ENCODE results near the gene SV2B.
"Not testable (repeated sequence)": the region's sequence is repeated elsewhere in the genome, so short reads cannot be mapped to it uniquely, and the experiment has no call there.

The SV2B gene

GRCh38 chr15:91075739-91076138, 24.3 kb upstream of the SV2B start:
- TF ChIP-seq CTCF (conservative IDR thresholded peaks at IDR 0.05) (no peak), ZFX (IDR thresholded peaks at IDR 0.05) (no peak)
- no peak overlapping the region for H3K27ac ChIP-seq

- TF ChIP-seq CTCF (conservative IDR thresholded peaks at IDR 0.05), result no peak
- no peak for TF ChIP-seq ZFX (IDR thresholded peaks at IDR 0.05)
- no peak overlapping the region for H3K27ac ChIP-seq
Observed at GRCh38 chr15:91077029-91077428, 23.0 kb upstream of the SV2B start.

GRCh38 chr15:91093866-91094265, 6.2 kb upstream of the SV2B start:
- not testable (repeated sequence) for H3K27ac ChIP-seq

GRCh38 chr15:91098451-91098850, 1.6 kb upstream of the SV2B start:
- TF ChIP-seq CTCF (conservative IDR thresholded peaks at IDR 0.05) (no peak), ZFX (IDR thresholded peaks at IDR 0.05) (no peak)
- H3K27ac ChIP-seq, result no peak overlapping the region

GRCh38 chr15:91099616-91099994, 452 bp upstream of the SV2B start:
- H3K27ac ChIP-seq, result no peak overlapping the region

GRCh38 chr15:91100814-91101607, 954 bp downstream of the SV2B start:
- no peak overlapping the region for H3K27ac ChIP-seq
- TF ChIP-seq ZFX (IDR thresholded peaks at IDR 0.05) (no peak), CTCF (conservative IDR thresholded peaks at IDR 0.05) (no peak)

More at GRCh38 chr15:91099616-91099994, 452 bp upstream of the SV2B start:
- TF ChIP-seq ZFX (IDR thresholded peaks at IDR 0.05) (no peak), CTCF (conservative IDR thresholded peaks at IDR 0.05) (peak; percentile 9; the same call in 1 of the 2 replicates)

GRCh38 chr15:91101608-91101920, 1.5 kb downstream of the SV2B start:
- no peak overlapping the region for H3K27ac ChIP-seq
- TF ChIP-seq CTCF (conservative IDR thresholded peaks at IDR 0.05) (no peak), ZFX (IDR thresholded peaks at IDR 0.05) (no peak)

Data from C4-2B (cell line).